H9 (cell line): ENCODE data around the gene SMARCD2. TPM values are rescaled to one million over a fixed set of nuclear protein-coding genes. Genes with fewer than 3 reads are reported as not detected.

ENCODE experiments used
- DNase-seq: peaks from one replicate; pipeline ENCODE4 v3.0.0-alpha.2; 2017
- H2AFZ ChIP-seq: one replicate; pipeline ENCODE4 v1.6.1; 2013; ENCODE audit warnings: mild to moderate bottlenecking, low read length, control low read depth, moderate library complexity
- H2AK5ac ChIP-seq: 2 replicates; pipeline ENCODE4 v1.6.1; 2013; ENCODE audit warnings: low read length, control low read depth, mixed read lengths; ENCODE audit not compliant: insufficient read length
- H2BK120ac ChIP-seq: one replicate; pipeline ENCODE4 v1.6.1; 2013; ENCODE audit warnings: low read depth, mild to moderate bottlenecking, low read length, control low read depth, inconsistent platforms; ENCODE audit not compliant: poor library complexity, severe bottlenecking
- H2BK12ac ChIP-seq: 2 replicates; pipeline ENCODE4 v1.6.1; 2013; ENCODE audit warnings: low read length, control low read depth, mixed read lengths, low read depth; ENCODE audit not compliant: insufficient read length
- H2BK15ac ChIP-seq: 2 replicates; pipeline ENCODE4 v1.6.1; 2013; ENCODE audit warnings: low read depth, low read length, control low read depth
- H2BK20ac ChIP-seq: one replicate; pipeline ENCODE4 v1.6.1; 2013; ENCODE audit warnings: low read depth, mild to moderate bottlenecking, low read length, control low read depth, inconsistent platforms; ENCODE audit not compliant: poor library complexity, severe bottlenecking
- H2BK5ac ChIP-seq: 2 replicates; pipeline ENCODE4 v1.6.1; 2013; ENCODE audit warnings: low read length, control low read depth, mixed read lengths; ENCODE audit not compliant: insufficient read length
- H3K14ac ChIP-seq: 2 replicates; pipeline ENCODE4 v1.6.1; 2013; ENCODE audit warnings: low read length, control low read depth; ENCODE audit not compliant: insufficient read depth
- H3K18ac ChIP-seq: 2 replicates; pipeline ENCODE4 v1.6.1; 2013; ENCODE audit warnings: low read depth, mild to moderate bottlenecking, mixed read lengths, low read length, control low read depth; ENCODE audit not compliant: insufficient read length
- H3K23ac ChIP-seq: 2 replicates; pipeline ENCODE4 v1.6.1; 2013; ENCODE audit warnings: low read length, control low read depth, mixed read lengths, low read depth; ENCODE audit not compliant: insufficient read length
- H3K23me2 ChIP-seq: 2 replicates; pipeline ENCODE4 v1.6.1; 2013; ENCODE audit warnings: low read depth, mild to moderate bottlenecking, mixed read lengths, low read length, control low read depth; ENCODE audit not compliant: insufficient read length, poor library complexity, severe bottlenecking
- H3K27ac ChIP-seq: 2 replicates; pipeline ENCODE4 v1.5.1; 2013; ENCODE audit warnings: low read length, control low read depth, mixed read lengths, low read depth; ENCODE audit not compliant: insufficient read length
- H3K27me3 ChIP-seq: 2 replicates; pipeline ENCODE4 v1.6.1; 2013; ENCODE audit warnings: low read length, control low read depth, inconsistent platforms; ENCODE audit not compliant: insufficient read depth
- H3K4ac ChIP-seq: 2 replicates; pipeline ENCODE4 v1.6.1; 2013; ENCODE audit warnings: low read depth, mild to moderate bottlenecking, control low read depth, inconsistent platforms, low read length, moderate library complexity
- H3K4me1 ChIP-seq: 2 replicates; pipeline ENCODE4 v1.6.1; 2013; ENCODE audit warnings: low read length, control low read depth, inconsistent platforms; ENCODE audit not compliant: insufficient read depth
- H3K4me2 ChIP-seq: 2 replicates; pipeline ENCODE4 v1.6.1; 2013; ENCODE audit warnings: low read length, control low read depth, mixed read lengths; ENCODE audit not compliant: insufficient read length, insufficient read depth
- H3K56ac ChIP-seq: 2 replicates; pipeline ENCODE4 v1.6.1; 2013; ENCODE audit warnings: low read depth, mild to moderate bottlenecking, mixed read lengths, low read length, control low read depth; ENCODE audit not compliant: insufficient read length
- H3K79me1 ChIP-seq: 2 replicates; pipeline ENCODE4 v1.6.1; 2013; ENCODE audit warnings: low read depth, mild to moderate bottlenecking, moderate library complexity, low read length, control low read depth, inconsistent platforms; ENCODE audit not compliant: insufficient read depth, poor library complexity, severe bottlenecking
- H3K79me2 ChIP-seq: 2 replicates; pipeline ENCODE4 v1.6.1; 2013; ENCODE audit warnings: low read length, control low read depth, inconsistent platforms; ENCODE audit not compliant: insufficient read depth
- H3K9ac ChIP-seq: 2 replicates; pipeline ENCODE4 v1.6.1; 2013; ENCODE audit warnings: low read length, control low read depth, mixed read lengths; ENCODE audit not compliant: insufficient read length; ENCODE audit errors: extremely low read depth
- H3K9me3 ChIP-seq: one replicate; pipeline ENCODE4 v1.6.1; 2013; ENCODE audit warnings: low read depth, low read length, inconsistent platforms; ENCODE audit not compliant: control insufficient read depth
- H3T11ph ChIP-seq: one replicate; pipeline ENCODE4 v1.6.1; 2013; ENCODE audit warnings: mild to moderate bottlenecking, low read length, control low read depth, inconsistent platforms
- H4K20me1 ChIP-seq: one replicate; pipeline ENCODE4 v1.6.1; 2013; ENCODE audit not compliant: control insufficient read depth, insufficient read length, insufficient read depth
- H4K5ac ChIP-seq: 2 replicates; pipeline ENCODE4 v1.6.1; 2013; ENCODE audit warnings: low read depth, mild to moderate bottlenecking, mixed read lengths, low read length, control low read depth; ENCODE audit not compliant: insufficient read length
- H4K8ac ChIP-seq: replicated peaks from 2 replicates; pipeline ENCODE4 v1.6.1; 2013; ENCODE audit warnings: low read length, control low read depth, mixed read lengths, low read depth; ENCODE audit not compliant: insufficient read length
- H4K91ac ChIP-seq: 2 replicates; pipeline ENCODE4 v1.6.1; 2013; ENCODE audit warnings: low read depth, mild to moderate bottlenecking, moderate library complexity, mixed read lengths, low read length, control low read depth; ENCODE audit not compliant: insufficient read length
- H3K27ac Mint-ChIP-seq, 3 experiments: 2 replicates in 2 of 3; 3 replicates in 1 of 3; pipeline ENCODE4 v1.8.0; 2020 to 2021; ENCODE audit warnings: mixed read lengths in 3 of 3, mild to moderate bottlenecking in 1 of 3, moderate library complexity in 1 of 3
- H3K27me3 Mint-ChIP-seq: 2 replicates; pipeline ENCODE4 v1.8.0; 2021; ENCODE audit warnings: low read depth, mild to moderate bottlenecking, moderate library complexity, mixed read lengths
- H3K36me3 Mint-ChIP-seq, 3 experiments: 2 replicates in 2 of 3; 3 replicates in 1 of 3; pipeline ENCODE4 v1.8.0; 2020 to 2021; ENCODE audit warnings: low read depth in 3 of 3, mixed read lengths in 3 of 3; ENCODE audit not compliant: insufficient read depth in 1 of 3
- H3K4me1 Mint-ChIP-seq, 2 experiments: 2 replicates each; pipeline ENCODE4 v1.8.0; 2020; ENCODE audit warnings: mixed read lengths in 2 of 2
- H3K4me3 Mint-ChIP-seq, 2 experiments: 2 replicates in 1 of 2; 3 replicates in 1 of 2; pipeline ENCODE4 v1.8.0; 2020 to 2021; ENCODE audit warnings: mild to moderate bottlenecking in 2 of 2, mixed read lengths in 2 of 2, moderate library complexity in 1 of 2
- H3K9me3 Mint-ChIP-seq, 2 experiments: 2 replicates in 1 of 2; 3 replicates in 1 of 2; pipeline ENCODE4 v1.8.0; 2020; ENCODE audit warnings: mild to moderate bottlenecking in 2 of 2, mixed read lengths in 2 of 2, moderate library complexity in 1 of 2
- WGBS: extraction: QIAGEN DNeasy Blood & Tissue Kit; methylation state at CpG from one replicate; pipeline ENCODE4 v1.1.7; 2013; ENCODE audit warnings: missing lambda C conversion rate, low lambda C conversion rate, mixed read lengths; ENCODE audit not compliant: insufficient read length; ENCODE audit errors: extremely low coverage; 5-methylcytosine and 5-hydroxymethylcytosine counted together
- total RNA-seq: library from RNA; stranded (reverse); gene quantifications from 2 replicates; pipeline ENCODE4 v1.2.1, GENCODE V29; 2021
- TF ChIP-seq, protein P1 (sequence below): fragments of 200-600 bp; sonication (generic); conservative IDR thresholded peaks from 3 replicates; pipeline ENCODE4 v1.8.0; 2021; ENCODE audit warnings: antibody characterized with exemption, mild to moderate bottlenecking

The SMARCD2 gene
- total RNA-seq, 1 experiment from 2014 or later: 68.9 TPM

DNA sequence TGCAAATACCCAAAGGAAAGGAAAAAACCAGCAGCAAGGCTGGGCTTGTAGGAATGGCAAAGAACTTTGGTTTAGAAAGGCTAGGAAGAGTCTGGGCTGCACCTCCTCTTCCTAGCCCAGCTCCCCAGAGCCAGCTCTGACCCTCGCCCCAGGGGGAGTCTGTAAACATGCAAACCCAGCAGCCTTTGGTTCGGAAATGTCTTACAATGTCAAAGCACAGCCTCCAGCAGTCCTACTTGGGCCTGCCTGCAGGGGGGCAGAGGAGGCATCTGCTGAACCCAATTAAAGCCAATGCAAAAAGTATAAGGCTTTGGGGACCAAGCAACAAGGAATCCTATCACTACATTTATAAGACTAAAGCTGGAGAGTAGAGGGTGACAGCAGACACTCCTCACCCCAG, 10.0 kb downstream of the SMARCD2 start:
- no peak overlapping the region for H3K14ac ChIP-seq
- H3K27me3 ChIP-seq: no peaks in the 10 kb centered on the region
- DNase-seq: no peak
- no peak overlapping the region for H4K5ac ChIP-seq
- no peak overlapping the region for H3K18ac ChIP-seq
- H3K79me2 ChIP-seq: peaks cover 6% of the 10 kb centered on the region; the same call in 1 of the 2 replicates
- no peak overlapping the region for H2BK120ac ChIP-seq
- no peak overlapping the region for H3K56ac ChIP-seq
- no peak overlapping the region for H3T11ph ChIP-seq
- no peak overlapping the region for H2BK20ac ChIP-seq
- peaks cover 9 to 14% of the 10 kb centered on the region in 2 experiments for H3K4me1 Mint-ChIP-seq
- H2BK15ac ChIP-seq: no peak overlapping the region
- no peaks in the 10 kb centered on the region for H3K9me3 Mint-ChIP-seq
- H2AFZ ChIP-seq: no peak overlapping the region
- no peak overlapping the region for H3K4me2 ChIP-seq
- peaks cover 3% of the 10 kb centered on the region for H3K79me1 ChIP-seq
- no peaks in the 10 kb centered on the region for H3K9me3 ChIP-seq
- H2AK5ac ChIP-seq: no peak overlapping the region
- peaks cover 2% of the 10 kb centered on the region for H4K20me1 ChIP-seq
- no peak overlapping the region for H4K91ac ChIP-seq
- no peak overlapping the region for H4K8ac ChIP-seq
- H3K27ac Mint-ChIP-seq: peak overlapping the region; percentile 82 to 87 (median 85); a peak in 5 of 7 replicates
- H3K4me3 Mint-ChIP-seq: no peak overlapping the region
- H3K27me3 Mint-ChIP-seq: no peaks in the 10 kb centered on the region
- no peak overlapping the region for H3K23ac ChIP-seq
- H3K36me3 Mint-ChIP-seq: peaks cover 63 to 94% (median 85%) of the 10 kb centered on the region in 3 experiments
- no peak overlapping the region for H3K9ac ChIP-seq
- peaks cover 6% of the 10 kb centered on the region for H3K23me2 ChIP-seq
- no peak overlapping the region for H3K4ac ChIP-seq
- H2BK5ac ChIP-seq: no peak overlapping the region
- TF ChIP-seq, protein P1, sequence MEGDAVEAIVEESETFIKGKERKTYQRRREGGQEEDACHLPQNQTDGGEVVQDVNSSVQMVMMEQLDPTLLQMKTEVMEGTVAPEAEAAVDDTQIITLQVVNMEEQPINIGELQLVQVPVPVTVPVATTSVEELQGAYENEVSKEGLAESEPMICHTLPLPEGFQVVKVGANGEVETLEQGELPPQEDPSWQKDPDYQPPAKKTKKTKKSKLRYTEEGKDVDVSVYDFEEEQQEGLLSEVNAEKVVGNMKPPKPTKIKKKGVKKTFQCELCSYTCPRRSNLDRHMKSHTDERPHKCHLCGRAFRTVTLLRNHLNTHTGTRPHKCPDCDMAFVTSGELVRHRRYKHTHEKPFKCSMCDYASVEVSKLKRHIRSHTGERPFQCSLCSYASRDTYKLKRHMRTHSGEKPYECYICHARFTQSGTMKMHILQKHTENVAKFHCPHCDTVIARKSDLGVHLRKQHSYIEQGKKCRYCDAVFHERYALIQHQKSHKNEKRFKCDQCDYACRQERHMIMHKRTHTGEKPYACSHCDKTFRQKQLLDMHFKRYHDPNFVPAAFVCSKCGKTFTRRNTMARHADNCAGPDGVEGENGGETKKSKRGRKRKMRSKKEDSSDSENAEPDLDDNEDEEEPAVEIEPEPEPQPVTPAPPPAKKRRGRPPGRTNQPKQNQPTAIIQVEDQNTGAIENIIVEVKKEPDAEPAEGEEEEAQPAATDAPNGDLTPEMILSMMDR: peak; percentile 19; the same call in 1 of the 3 replicates
- no peak overlapping the region for H3K27ac ChIP-seq
- H3K4me1 ChIP-seq: no peaks in the 10 kb centered on the region
- no peak overlapping the region for H2BK12ac ChIP-seq
- WGBS: no CpG with 5 or more reads among the region's 2 CpGs
